ENCODE data around the gene CHST11. TPM values are rescaled to one million over a fixed set of nuclear protein-coding genes. Genes with fewer than 3 reads are reported as not detected.

CHST11 gene
- total RNA-seq, 1 donor from 2014 or later = 44.9 TPM

DNA sequence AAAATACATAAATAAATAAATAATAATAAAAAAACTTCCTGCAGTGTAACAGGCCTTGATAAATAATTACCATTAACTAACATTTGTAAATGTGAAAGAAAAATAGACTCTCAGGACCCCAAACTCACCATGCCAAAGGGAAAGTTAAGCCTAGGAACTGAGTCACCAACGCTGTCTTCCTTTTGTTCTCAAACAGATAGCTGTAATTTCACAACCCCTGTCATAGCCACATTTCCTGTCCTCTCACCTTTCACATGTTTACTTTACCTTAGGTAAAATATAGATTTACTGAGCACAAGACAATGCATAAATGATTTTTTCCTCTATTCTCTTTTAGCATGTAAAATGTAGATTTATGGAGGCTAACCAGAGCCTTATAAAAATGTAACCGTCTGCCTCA is 35.9 kb upstream of the CHST11 start:
- peak; percentile 65 for DNase-seq
- Mint-ChIP-seq H3K9me3 (no peaks in the 10 kb centered on the region), H3K27me3 (no peaks in the 10 kb centered on the region), H3K4me1 (peaks cover 6% of the 10 kb centered on the region), H3K27ac (peak overlapping the region; percentile 10), H3K4me3 (no peak overlapping the region), H3K36me3 (ENCODE audit: low read depth) (no peaks in the 10 kb centered on the region)
- intact Hi-C loops (cut with micrococcal nuclease) = loop anchor here (1.0 kb wide), 1 partner anchor 274 kb away; no protein-coding TSS in a partner anchor

GRCh38 chr12:104421343-104421742 is 35.4 kb upstream of the CHST11 start:
- Mint-ChIP-seq H3K27ac (no peak overlapping the region), H3K4me3 (no peak overlapping the region), H3K4me1 (peaks cover 6% of the 10 kb centered on the region), H3K36me3 (ENCODE audit: low read depth) (no peaks in the 10 kb centered on the region), H3K9me3 (no peaks in the 10 kb centered on the region), H3K27me3 (no peaks in the 10 kb centered on the region)
- intact Hi-C loops (cut with micrococcal nuclease) = loop anchor here (1.0 kb wide), 1 partner anchor 274 kb away; no protein-coding TSS in a partner anchor
- DNase-seq = no peak

GRCh38 chr12:104422441-104422840 is 34.3 kb upstream of the CHST11 start:
- Mint-ChIP-seq H3K4me3 (no peak overlapping the region), H3K27me3 (no peaks in the 10 kb centered on the region), H3K4me1 (peaks cover 6% of the 10 kb centered on the region), H3K27ac (no peak overlapping the region), H3K9me3 (no peaks in the 10 kb centered on the region), H3K36me3 (ENCODE audit: low read depth) (no peaks in the 10 kb centered on the region)
- DNase-seq = no peak
- intact Hi-C loops (cut with micrococcal nuclease) = no loop called here

DNA sequence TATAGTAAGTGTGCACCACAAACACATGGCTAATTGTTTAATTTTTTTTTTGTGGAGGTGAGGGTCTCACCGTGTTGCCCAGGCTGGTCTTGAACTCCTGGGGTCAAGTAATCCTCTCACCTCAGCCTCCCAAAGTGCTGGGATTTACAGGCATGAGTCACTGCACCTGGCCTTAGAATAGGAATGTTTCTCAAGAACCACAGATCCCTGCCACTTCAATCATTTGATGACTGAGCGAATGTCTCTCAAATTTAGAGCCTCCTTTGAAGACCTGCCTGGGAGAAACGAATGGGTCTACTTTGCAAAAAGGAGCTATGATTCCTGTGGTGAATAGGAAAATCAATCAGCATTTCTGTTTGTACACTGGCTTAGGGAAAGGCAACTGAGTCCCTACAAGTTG is 33.5 kb upstream of the CHST11 start:
- peaks cover 8% of the 10 kb centered on the region for H3K4me1 Mint-ChIP-seq
- intact Hi-C loops (cut with micrococcal nuclease) = no loop called here
- no peak for DNase-seq

DNA sequence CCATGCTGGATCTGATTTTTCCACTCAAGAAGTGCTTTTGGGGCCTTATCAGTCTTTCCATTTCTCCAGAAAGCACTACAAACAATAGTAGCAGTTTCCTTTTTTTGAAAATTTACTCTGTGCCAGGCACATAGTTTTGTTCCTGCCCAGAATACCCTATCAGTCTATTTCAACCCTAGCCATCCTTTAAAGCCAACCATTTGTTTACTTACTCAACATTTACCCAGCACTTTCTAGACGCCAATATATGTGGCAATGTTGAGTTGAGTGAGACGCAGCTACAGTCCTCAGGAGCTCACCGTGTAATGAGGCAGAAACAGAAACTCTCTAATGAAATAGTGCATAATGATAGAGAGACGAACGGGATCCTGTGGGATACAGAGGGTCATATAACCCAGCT is 32.9 kb upstream of the CHST11 start:
- Mint-ChIP-seq H3K27ac (no peak overlapping the region), H3K36me3 (ENCODE audit: low read depth) (no peaks in the 10 kb centered on the region), H3K27me3 (no peaks in the 10 kb centered on the region), H3K4me1 (peaks cover 8% of the 10 kb centered on the region), H3K4me3 (no peak overlapping the region), H3K9me3 (no peaks in the 10 kb centered on the region)
- intact Hi-C loops (cut with micrococcal nuclease) = no loop called here
- DNase-seq = no peak

More for the DNA sequence above, 33.5 kb upstream of the CHST11 start:
- Mint-ChIP-seq H3K9me3 (no peaks in the 10 kb centered on the region), H3K27ac (no peak overlapping the region), H3K4me3 (no peak overlapping the region), H3K36me3 (ENCODE audit: low read depth) (no peaks in the 10 kb centered on the region), H3K27me3 (no peaks in the 10 kb centered on the region)

- intact Hi-C loops (cut with micrococcal nuclease) = no loop called here
- DNase-seq = no peak
- H3K27ac Mint-ChIP-seq = no peak overlapping the region
- H3K4me3 Mint-ChIP-seq = no peak overlapping the region
- no peaks in the 10 kb centered on the region for H3K9me3 Mint-ChIP-seq
- H3K4me1 Mint-ChIP-seq = peaks cover 8% of the 10 kb centered on the region
- H3K36me3 Mint-ChIP-seq (ENCODE audit: low read depth) = no peaks in the 10 kb centered on the region
- no peaks in the 10 kb centered on the region for H3K27me3 Mint-ChIP-seq
Observed at GRCh38 chr12:104424955-104425354, 31.8 kb upstream of the CHST11 start.

GRCh38 chr12:104425614-104426013 is 31.1 kb upstream of the CHST11 start:
- Mint-ChIP-seq H3K4me3 (no peak overlapping the region), H3K9me3 (no peaks in the 10 kb centered on the region), H3K4me1 (peaks cover 8% of the 10 kb centered on the region), H3K36me3 (ENCODE audit: low read depth) (no peaks in the 10 kb centered on the region), H3K27ac (no peak overlapping the region), H3K27me3 (peaks cover 2% of the 10 kb centered on the region)
- DNase-seq = no peak
- intact Hi-C loops (cut with micrococcal nuclease) = no loop called here

- Mint-ChIP-seq H3K4me1 (peaks cover 2% of the 10 kb centered on the region), H3K9me3 (no peaks in the 10 kb centered on the region), H3K4me3 (no peak overlapping the region), H3K27me3 (peaks cover 4% of the 10 kb centered on the region), H3K36me3 (ENCODE audit: low read depth) (no peaks in the 10 kb centered on the region), H3K27ac (no peak overlapping the region)
- no peak for DNase-seq
- intact Hi-C loops (cut with micrococcal nuclease) = no loop called here
Observed at GRCh38 chr12:104426926-104427546, 29.7 kb upstream of the CHST11 start.

DNA sequence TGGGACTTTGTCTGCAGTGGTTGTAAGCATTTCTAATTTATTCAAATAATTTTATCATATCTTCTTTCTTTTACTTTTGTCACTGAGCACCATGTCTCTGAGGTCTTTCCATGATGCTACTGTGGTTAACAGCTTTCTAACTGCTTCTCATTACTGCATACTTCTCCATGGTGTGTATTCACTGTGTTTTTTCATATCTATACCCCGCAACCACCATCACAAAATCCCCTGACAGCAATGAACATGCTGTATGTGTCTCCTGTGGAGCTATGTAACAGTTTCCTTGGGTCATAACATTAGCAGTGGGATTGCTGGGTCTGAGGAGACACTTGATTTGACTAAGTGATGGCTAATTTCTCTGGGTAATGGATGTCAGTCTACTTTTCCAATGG is 29.2 kb upstream of the CHST11 start:
- Mint-ChIP-seq H3K27me3 (peaks cover 4% of the 10 kb centered on the region), H3K9me3 (no peaks in the 10 kb centered on the region), H3K4me3 (no peak overlapping the region), H3K27ac (no peak overlapping the region), H3K36me3 (ENCODE audit: low read depth) (no peaks in the 10 kb centered on the region), H3K4me1 (peaks cover 2% of the 10 kb centered on the region)
- intact Hi-C loops (cut with micrococcal nuclease) = no loop called here
- DNase-seq = no peak

- peaks cover 10% of the 10 kb centered on the region for H3K9me3 Mint-ChIP-seq
- H3K4me3 Mint-ChIP-seq = no peak overlapping the region
- no peak for DNase-seq
- peaks cover 18% of the 10 kb centered on the region for H3K27me3 Mint-ChIP-seq
- intact Hi-C loops (cut with micrococcal nuclease) = no loop called here
- H3K36me3 Mint-ChIP-seq (ENCODE audit: low read depth) = no peaks in the 10 kb centered on the region
- H3K27ac Mint-ChIP-seq = no peak overlapping the region
- H3K4me1 Mint-ChIP-seq = no peaks in the 10 kb centered on the region
Observed at GRCh38 chr12:104433061-104433460, 23.7 kb upstream of the CHST11 start.

- intact Hi-C loops (cut with micrococcal nuclease) = no loop called here
- Mint-ChIP-seq H3K27ac (no peak overlapping the region), H3K4me1 (no peaks in the 10 kb centered on the region), H3K36me3 (ENCODE audit: low read depth) (no peaks in the 10 kb centered on the region), H3K9me3 (peaks cover 10% of the 10 kb centered on the region), H3K4me3 (no peak overlapping the region), H3K27me3 (peaks cover 21% of the 10 kb centered on the region)
- no peak for DNase-seq
Observed at GRCh38 chr12:104434129-104434528, 22.6 kb upstream of the CHST11 start.

DNA sequence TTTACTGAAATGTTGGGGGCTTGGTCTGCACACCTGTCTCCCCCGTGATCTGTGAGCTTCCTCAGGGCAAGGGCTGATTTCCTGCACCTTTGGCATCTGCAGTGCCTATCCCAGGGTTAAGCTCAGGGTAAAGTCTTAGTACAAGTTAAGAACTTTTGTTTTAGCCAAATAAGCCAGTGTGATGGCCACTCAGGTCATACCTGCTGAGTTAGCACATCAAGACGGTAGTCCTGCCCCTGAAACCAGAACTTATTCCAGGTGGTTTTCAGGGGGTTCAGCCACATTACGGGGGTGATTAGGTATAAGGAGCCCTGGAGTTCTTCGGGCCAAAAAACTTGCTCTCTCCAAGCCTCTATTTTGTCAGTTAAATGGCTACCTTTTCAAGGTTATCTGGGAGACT is 21.6 kb upstream of the CHST11 start:
- Mint-ChIP-seq H3K36me3 (ENCODE audit: low read depth) (no peaks in the 10 kb centered on the region), H3K4me3 (no peak overlapping the region), H3K9me3 (peaks cover 10% of the 10 kb centered on the region), H3K4me1 (no peaks in the 10 kb centered on the region), H3K27ac (no peak overlapping the region), H3K27me3 (peaks cover 21% of the 10 kb centered on the region)
- intact Hi-C loops (cut with micrococcal nuclease) = no loop called here
- DNase-seq = no peak

DNA sequence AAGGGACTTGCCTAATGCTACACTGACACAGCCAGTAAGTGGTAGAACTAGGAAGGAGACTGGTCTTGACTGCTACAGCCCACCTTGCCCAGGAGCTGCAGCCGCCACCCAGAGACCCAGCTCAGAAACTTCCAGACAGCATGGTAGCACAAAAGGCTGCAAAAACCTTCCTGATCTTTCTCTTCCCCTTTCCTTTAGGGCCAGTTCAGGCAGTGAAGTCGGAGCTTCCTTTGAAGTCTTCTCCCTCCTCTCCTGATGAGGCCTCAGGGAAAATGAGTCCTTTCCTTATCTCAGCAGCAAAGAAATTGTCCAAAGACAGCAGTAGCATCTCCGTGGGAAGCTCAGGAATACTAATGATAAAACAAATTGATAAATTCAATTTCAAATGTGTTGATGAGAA is 21.0 kb upstream of the CHST11 start:
- peaks cover 10% of the 10 kb centered on the region for H3K9me3 Mint-ChIP-seq
- DNase-seq = no peak
- H3K36me3 Mint-ChIP-seq (ENCODE audit: low read depth) = no peaks in the 10 kb centered on the region
- no peak overlapping the region for H3K4me3 Mint-ChIP-seq
- H3K4me1 Mint-ChIP-seq = no peaks in the 10 kb centered on the region
- peaks cover 22% of the 10 kb centered on the region for H3K27me3 Mint-ChIP-seq
- no peak overlapping the region for H3K27ac Mint-ChIP-seq
- intact Hi-C loops (cut with micrococcal nuclease) = no loop called here

- intact Hi-C loops (cut with micrococcal nuclease) = no loop called here
- peaks cover 20% of the 10 kb centered on the region for H3K27me3 Mint-ChIP-seq
- H3K4me1 Mint-ChIP-seq = no peaks in the 10 kb centered on the region
- H3K4me3 Mint-ChIP-seq = no peak overlapping the region
- no peaks in the 10 kb centered on the region for H3K36me3 Mint-ChIP-seq (ENCODE audit: low read depth)
- H3K9me3 Mint-ChIP-seq = peaks cover 10% of the 10 kb centered on the region
- no peak for DNase-seq
- H3K27ac Mint-ChIP-seq = no peak overlapping the region
Observed at GRCh38 chr12:104436790-104437189, 20.0 kb upstream of the CHST11 start.

- Mint-ChIP-seq H3K36me3 (ENCODE audit: low read depth) (no peaks in the 10 kb centered on the region), H3K4me3 (no peak overlapping the region), H3K4me1 (peaks cover 3% of the 10 kb centered on the region), H3K27ac (no peak overlapping the region), H3K27me3 (peaks cover 25% of the 10 kb centered on the region), H3K9me3 (peaks cover 10% of the 10 kb centered on the region)
- intact Hi-C loops (cut with micrococcal nuclease) = no loop called here
- DNase-seq = no peak
Observed at GRCh38 chr12:104438134-104438533, 18.6 kb upstream of the CHST11 start.
